GM21526 (cell line): ENCODE measurements around the gene MYOG.

Experiments used
- ATAC-seq: cut with Tn5 transposase; IDR thresholded peaks from one replicate; pipeline ENCODE4 v1.9.1; 2021; ENCODE audit warnings: moderate library complexity; ENCODE audit not compliant: unreplicated experiment, low FRiP score

The MYOG gene

GRCh38 chr1:203085528-203086406 is at the start of gene MYOG:
Gene MYOG, minus strand, starts transcription at chr1:203086012. Its CDS starts 51 bp downstream, at chr1:203085961.
- no peak for ATAC-seq

DNA sequence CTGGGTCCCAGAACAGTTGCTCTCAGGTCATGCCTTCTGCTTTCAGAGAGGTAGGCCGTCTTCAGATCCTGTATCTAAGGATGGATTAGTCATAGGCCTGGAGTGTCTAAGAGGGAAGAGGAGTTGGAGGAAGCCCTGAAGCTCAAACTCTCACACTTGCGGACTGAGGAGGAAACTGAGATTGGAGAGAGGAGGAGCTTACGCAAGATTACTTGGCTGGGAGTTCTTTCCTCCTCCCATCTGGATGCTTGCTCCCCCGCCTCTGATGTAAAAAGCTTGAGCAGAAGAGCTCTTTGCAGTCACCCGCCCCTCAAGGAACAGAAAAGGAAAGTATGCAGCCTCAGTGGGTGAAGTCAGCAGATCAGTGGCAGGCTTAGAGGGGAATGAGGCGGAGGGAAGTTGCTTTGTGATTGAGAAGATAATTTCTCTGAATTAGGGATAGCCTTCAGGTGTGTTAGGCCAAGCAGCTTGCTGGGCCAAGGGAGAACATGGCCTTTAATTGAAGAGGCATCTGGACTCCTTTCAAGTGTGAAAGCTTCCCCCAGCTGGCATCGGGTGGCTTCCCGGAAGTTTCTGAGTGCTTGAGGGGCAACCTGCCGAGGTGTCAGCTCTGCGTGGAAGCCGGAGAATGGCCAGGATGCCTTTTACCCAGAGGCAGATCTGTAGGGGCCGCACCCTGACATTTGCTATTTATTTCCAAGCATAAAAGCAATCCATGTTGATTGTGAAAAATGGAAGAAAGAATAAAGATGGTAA is 48.3 kb upstream of the MYOG start:
- no peak for ATAC-seq

GRCh38 chr1:203131548-203132200 is 45.9 kb upstream of the MYOG start:
- ATAC-seq, result no peak

- no peak for ATAC-seq
Observed at GRCh38 chr1:203130358-203130985, 44.7 kb upstream of the MYOG start.

GRCh38 chr1:203129501-203130231 is 43.9 kb upstream of the MYOG start:
- ATAC-seq, result no peak

DNA sequence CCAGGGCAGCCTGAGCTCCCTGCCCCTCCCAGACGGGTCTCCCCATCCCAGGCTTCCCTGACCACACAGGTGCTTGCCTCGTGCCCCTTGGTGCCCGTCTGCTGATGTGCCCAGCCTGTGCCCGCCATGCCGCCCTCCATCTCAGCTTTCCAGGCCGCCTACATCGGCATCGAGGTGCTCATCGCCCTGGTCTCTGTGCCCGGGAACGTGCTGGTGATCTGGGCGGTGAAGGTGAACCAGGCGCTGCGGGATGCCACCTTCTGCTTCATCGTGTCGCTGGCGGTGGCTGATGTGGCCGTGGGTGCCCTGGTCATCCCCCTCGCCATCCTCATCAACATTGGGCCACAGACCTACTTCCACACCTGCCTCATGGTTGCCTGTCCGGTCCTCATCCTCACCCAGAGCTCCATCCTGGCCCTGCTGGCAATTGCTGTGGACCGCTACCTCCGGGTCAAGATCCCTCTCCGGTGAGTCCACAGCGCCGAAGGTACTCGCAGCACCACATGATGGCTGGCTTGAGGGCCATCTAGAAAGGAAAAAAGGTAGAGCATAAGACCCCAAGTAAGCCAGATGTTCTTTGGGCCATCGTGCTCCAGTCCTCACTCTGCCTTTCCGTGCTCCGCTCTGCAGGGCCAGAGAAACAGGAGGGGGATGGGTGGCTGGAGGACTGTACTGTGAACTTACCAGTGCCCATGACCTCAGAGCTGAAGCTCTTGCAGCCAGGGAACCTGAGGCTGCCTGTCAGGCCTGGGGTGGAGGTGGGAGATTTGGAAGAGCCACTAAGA is 43.1 kb upstream of the MYOG start:
- ATAC-seq, result no peak

DNA sequence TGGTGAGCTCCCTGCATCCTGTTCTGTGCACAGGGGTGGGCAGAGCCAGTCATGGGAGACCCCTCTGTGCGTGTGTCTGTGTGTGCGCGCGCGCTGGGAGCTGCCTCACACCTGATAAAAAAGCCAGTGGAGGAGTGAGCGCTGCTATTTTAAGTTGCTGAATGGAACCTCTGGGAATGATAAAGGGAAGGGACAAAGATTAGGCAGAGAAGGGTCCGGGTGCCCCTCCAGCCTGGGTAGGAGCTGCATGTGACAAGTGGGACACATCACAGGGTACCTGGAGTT is 42.6 kb upstream of the MYOG start:
- no peak for ATAC-seq

GRCh38 chr1:203127666-203128430 is 42.0 kb upstream of the MYOG start, which contains the start of gene ADORA1:
Gene ADORA1, plus strand, starts transcription at chr1:203127726. Its CDS starts 1,116 bp downstream, at chr1:203128842.
- no peak for ATAC-seq

DNA sequence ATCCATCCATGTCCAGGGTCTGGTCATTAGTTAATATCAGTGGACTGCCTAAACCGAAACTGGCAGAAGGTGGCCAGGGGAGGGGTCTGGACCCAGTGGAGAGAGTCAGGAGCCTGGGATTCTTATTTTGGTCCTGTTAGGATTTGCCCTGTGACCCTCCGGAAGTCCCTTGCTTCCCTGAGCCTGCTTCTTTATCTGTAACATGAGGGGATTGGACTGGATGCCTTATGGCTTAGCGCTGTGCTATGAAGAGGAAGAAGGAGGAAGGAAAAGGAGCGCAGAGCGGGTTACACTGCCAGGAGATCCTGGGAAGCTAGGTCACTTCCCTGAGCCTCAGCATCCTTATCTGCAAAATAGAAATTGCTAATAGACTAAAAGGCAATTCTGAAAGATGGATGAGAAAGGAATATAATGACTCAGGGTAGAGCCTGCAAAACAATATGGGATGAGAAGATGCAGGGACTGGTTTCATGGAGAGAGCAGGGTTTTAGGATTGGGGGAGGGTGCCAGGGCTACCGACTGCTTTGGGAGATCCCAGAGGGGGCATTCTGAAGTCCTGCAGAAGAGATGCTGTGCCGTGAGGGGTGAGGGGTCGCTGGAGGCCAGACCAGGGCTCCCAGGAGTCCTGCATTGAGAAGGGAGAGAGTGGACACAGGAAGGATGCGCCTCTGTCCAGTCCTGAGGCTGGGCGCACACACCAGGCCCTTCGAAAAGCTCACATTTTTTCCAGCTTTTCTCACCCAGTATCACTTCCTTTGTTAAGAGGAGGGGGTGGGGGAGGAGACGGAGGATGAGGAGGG is 41.3 kb upstream of the MYOG start:
- no peak for ATAC-seq

GRCh38 chr1:203126151-203126865 is 40.5 kb upstream of the MYOG start:
- no peak for ATAC-seq

- no peak for ATAC-seq
Observed at GRCh38 chr1:203124546-203125317, 38.9 kb upstream of the MYOG start.

- no peak for ATAC-seq
Observed at GRCh38 chr1:203124011-203124410, 38.2 kb upstream of the MYOG start.

- no peak for ATAC-seq
Observed at GRCh38 chr1:203122159-203122558, 36.3 kb upstream of the MYOG start.

GRCh38 chr1:203121186-203122015 is 35.6 kb upstream of the MYOG start:
- no peak for ATAC-seq

GRCh38 chr1:203120325-203121153 is 34.7 kb upstream of the MYOG start:
- no peak for ATAC-seq
